Stimulated activated naive CD8-positive, alpha-beta T cell treated with anti-CD3 and anti-CD28 coated beads, Interleukin-15, Interleukin-2, amounts not matched to agents 100 U/mL and 50 U/mL, for 24 hours (primary cell): ENCODE results near the gene ATP6V0E1.
"Not testable (repeated sequence)": the region's sequence is repeated elsewhere in the genome, so short reads cannot be mapped to it uniquely, and the experiment has no call there.

Experiments
- ATAC-seq: fragments of 150-1000 bp; cut with Tn5 transposase; one replicate; pipeline ENCODE4 v1.10.0; 2021
- DNase-seq: peaks from one replicate; pipeline ENCODE4 v3.0.0; 2021

The ATP6V0E1 gene

GRCh38 chr5:173004013-173004412, 20.4 kb downstream of the ATP6V0E1 start:
- DNase-seq (no peak), ATAC-seq (no peak)

- ATAC-seq (no peak), DNase-seq (no peak)
Observed at GRCh38 chr5:173004447-173004846, 20.9 kb downstream of the ATP6V0E1 start.

GRCh38 chr5:173010021-173010420, 26.4 kb downstream of the ATP6V0E1 start:
- ATAC-seq (peak; percentile 83), DNase-seq (peak; percentile 24)

GRCh38 chr5:173010547-173011464, 27.2 kb downstream of the ATP6V0E1 start:
- DNase-seq (no peak), ATAC-seq (no peak)

GRCh38 chr5:173011566-173011965, 28.0 kb downstream of the ATP6V0E1 start:
- no peak for ATAC-seq

GRCh38 chr5:173012882-173013281, 29.3 kb downstream of the ATP6V0E1 start:
- ATAC-seq = no peak
- no peak for DNase-seq

More at GRCh38 chr5:173011566-173011965, 28.0 kb downstream of the ATP6V0E1 start:
- DNase-seq = no peak

GRCh38 chr5:173014671-173015070, 31.1 kb downstream of the ATP6V0E1 start:
- DNase-seq = no peak

GRCh38 chr5:173015192-173015591, 31.6 kb downstream of the ATP6V0E1 start:
- ATAC-seq = no peak
- DNase-seq = no peak

More at GRCh38 chr5:173014671-173015070, 31.1 kb downstream of the ATP6V0E1 start:
- no peak for ATAC-seq

- ATAC-seq (no peak), DNase-seq (no peak)
Observed at GRCh38 chr5:173015598-173016455, 32.3 kb downstream of the ATP6V0E1 start.

- DNase-seq = no peak
Observed at GRCh38 chr5:173016598-173017046, 33.1 kb downstream of the ATP6V0E1 start.

GRCh38 chr5:173017087-173017486, 33.5 kb downstream of the ATP6V0E1 start:
- not testable (repeated sequence) for ATAC-seq, DNase-seq

More at GRCh38 chr5:173016598-173017046, 33.1 kb downstream of the ATP6V0E1 start:
- peak; percentile 49 for ATAC-seq

GRCh38 chr5:173018358-173018757, 34.8 kb downstream of the ATP6V0E1 start:
- DNase-seq = no peak
- ATAC-seq = no peak

GRCh38 chr5:173020154-173020581, 36.6 kb downstream of the ATP6V0E1 start:
- no peak for ATAC-seq

GRCh38 chr5:173020643-173021042, 37.1 kb downstream of the ATP6V0E1 start:
- no peak for ATAC-seq
- DNase-seq = no peak

More at GRCh38 chr5:173020154-173020581, 36.6 kb downstream of the ATP6V0E1 start:
- no peak for DNase-seq

GRCh38 chr5:173025651-173026050, 42.1 kb downstream of the ATP6V0E1 start:
- ATAC-seq = no peak
- no peak for DNase-seq

GRCh38 chr5:173027905-173028304, 44.3 kb downstream of the ATP6V0E1 start:
- DNase-seq = no peak
- no peak for ATAC-seq

- no peak for ATAC-seq
Observed at GRCh38 chr5:173028811-173029327, 45.3 kb downstream of the ATP6V0E1 start.

GRCh38 chr5:173029499-173029921, 45.9 kb downstream of the ATP6V0E1 start:
- DNase-seq = no peak

More at GRCh38 chr5:173028811-173029327, 45.3 kb downstream of the ATP6V0E1 start:
- DNase-seq = no peak

GRCh38 chr5:173032096-173032495, 48.5 kb downstream of the ATP6V0E1 start:
- ATAC-seq, DNase-seq: not testable (repeated sequence)

More at GRCh38 chr5:173029499-173029921, 45.9 kb downstream of the ATP6V0E1 start:
- no peak for ATAC-seq

GRCh38 chr5:173032730-173033129, 49.2 kb downstream of the ATP6V0E1 start:
- DNase-seq (no peak), ATAC-seq (no peak)

GRCh38 chr5:173033923-173034322, 50.4 kb downstream of the ATP6V0E1 start:
- DNase-seq = no peak
- ATAC-seq = no peak
